Measurements from ENCODE around the gene PNKP.

PNKP gene

DNA sequence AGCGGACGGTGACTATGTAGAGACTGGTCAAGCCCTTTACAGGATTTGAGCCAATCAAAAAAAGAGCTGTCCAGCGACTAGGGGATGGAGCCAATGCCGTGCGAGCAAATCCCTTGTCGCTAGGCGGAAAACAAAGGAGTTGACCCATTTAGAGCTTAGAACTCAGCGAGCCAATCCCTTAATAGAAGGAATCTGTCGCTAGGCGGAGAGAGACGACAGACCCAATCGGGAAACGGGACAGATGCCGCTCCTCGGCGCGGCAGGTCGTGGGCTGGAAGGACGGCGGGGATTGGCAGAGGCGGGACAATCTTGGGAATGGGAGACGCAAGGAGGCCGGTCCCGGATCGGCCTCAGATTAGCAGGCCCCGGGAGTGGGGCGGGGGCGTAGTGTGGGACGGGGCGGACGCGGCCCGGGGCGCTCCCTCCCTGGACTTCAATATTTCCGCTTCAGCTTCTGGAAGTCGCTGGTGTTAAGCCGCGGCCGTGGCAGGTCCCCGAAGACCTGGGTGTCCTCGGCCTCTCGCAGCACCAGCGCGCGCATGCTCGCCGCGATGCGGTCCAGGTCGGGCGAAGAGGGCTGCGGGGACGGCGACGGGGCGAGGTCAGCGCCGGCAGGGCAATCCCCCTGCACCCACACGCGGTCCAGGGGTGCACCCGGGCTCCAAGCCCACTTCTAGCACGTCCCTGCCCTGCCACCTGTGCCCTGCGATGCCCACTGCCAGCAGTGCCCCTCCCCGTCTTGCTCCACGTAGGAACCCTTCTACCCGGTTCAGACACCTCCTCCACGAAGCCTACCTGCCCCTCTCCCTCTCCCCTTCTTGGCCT lies 2.3 kb upstream of the PNKP start (continued):
- no peak for TF ChIP-seq ZNF654 (tag by site-specific recombination; IDR thresholded peaks at IDR 0.05; ENCODE audit: low read depth)
- TF ChIP-seq ZBTB1 (tag by site-specific recombination; IDR thresholded peaks at IDR 0.05) = no peak
- no peak for TF ChIP-seq ZSCAN16 (tag by site-specific recombination; IDR thresholded peaks at IDR 0.05)
- peak; percentile 94 for TF ChIP-seq ZFHX2 (tag by site-specific recombination; conservative IDR thresholded peaks at IDR 0.05)
- TF ChIP-seq, protein P1, sequence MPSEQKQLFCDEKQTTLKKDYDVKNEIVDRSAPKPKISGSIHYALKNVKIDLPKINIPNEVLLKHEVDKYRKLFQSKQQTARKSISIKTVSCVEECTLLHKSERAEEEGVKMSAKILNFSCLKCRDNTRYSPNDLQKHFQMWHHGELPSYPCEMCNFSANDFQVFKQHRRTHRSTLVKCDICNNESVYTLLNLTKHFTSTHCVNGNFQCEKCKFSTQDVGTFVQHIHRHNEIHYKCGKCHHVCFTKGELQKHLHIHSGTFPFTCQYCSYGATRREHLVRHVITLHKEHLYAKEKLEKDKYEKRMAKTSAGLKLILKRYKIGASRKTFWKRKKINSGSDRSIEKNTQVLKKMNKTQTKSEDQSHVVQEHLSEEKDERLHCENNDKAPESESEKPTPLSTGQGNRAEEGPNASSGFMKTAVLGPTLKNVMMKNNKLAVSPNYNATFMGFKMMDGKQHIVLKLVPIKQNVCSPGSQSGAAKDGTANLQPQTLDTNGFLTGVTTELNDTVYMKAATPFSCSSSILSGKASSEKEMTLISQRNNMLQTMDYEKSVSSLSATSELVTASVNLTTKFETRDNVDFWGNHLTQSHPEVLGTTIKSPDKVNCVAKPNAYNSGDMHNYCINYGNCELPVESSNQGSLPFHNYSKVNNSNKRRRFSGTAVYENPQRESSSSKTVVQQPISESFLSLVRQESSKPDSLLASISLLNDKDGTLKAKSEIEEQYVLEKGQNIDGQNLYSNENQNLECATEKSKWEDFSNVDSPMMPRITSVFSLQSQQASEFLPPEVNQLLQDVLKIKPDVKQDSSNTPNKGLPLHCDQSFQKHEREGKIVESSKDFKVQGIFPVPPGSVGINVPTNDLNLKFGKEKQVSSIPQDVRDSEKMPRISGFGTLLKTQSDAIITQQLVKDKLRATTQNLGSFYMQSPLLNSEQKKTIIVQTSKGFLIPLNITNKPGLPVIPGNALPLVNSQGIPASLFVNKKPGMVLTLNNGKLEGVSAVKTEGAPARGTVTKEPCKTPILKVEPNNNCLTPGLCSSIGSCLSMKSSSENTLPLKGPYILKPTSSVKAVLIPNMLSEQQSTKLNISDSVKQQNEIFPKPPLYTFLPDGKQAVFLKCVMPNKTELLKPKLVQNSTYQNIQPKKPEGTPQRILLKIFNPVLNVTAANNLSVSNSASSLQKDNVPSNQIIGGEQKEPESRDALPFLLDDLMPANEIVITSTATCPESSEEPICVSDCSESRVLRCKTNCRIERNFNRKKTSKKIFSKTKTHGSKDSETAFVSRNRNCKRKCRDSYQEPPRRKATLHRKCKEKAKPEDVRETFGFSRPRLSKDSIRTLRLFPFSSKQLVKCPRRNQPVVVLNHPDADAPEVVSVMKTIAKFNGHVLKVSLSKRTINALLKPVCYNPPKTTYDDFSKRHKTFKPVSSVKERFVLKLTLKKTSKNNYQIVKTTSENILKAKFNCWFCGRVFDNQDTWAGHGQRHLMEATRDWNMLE (tag by site-specific recombination; conservative IDR thresholded peaks at IDR 0.05; ENCODE audit: low read depth) = no peak
- TF ChIP-seq, protein P2, sequence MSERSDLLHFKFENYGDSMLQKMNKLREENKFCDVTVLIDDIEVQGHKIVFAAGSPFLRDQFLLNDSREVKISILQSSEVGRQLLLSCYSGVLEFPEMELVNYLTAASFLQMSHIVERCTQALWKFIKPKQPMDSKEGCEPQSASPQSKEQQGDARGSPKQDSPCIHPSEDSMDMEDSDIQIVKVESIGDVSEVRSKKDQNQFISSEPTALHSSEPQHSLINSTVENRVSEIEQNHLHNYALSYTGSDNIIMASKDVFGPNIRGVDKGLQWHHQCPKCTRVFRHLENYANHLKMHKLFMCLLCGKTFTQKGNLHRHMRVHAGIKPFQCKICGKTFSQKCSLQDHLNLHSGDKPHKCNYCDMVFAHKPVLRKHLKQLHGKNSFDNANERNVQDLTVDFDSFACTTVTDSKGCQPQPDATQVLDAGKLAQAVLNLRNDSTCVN (tag by site-specific recombination; optimal IDR thresholded peaks at IDR 0.05) = peak; percentile 74
- no peak for TF ChIP-seq ZIC2 (tag by site-specific recombination; IDR thresholded peaks at IDR 0.05)
- TF ChIP-seq ZXDB (tag by site-specific recombination; IDR thresholded peaks at IDR 0.05) = peak; percentile 49
- no peak for TF ChIP-seq ZNF394 (tag by site-specific recombination; IDR thresholded peaks at IDR 0.05; ENCODE audit: borderline replicate concordance)
- TF ChIP-seq KLF9 (tag by site-specific recombination; IDR thresholded peaks at IDR 0.05; ENCODE audit: low read depth) = peak; percentile 65; the same call in 1 of the 2 replicates
- TF ChIP-seq, protein P3, sequence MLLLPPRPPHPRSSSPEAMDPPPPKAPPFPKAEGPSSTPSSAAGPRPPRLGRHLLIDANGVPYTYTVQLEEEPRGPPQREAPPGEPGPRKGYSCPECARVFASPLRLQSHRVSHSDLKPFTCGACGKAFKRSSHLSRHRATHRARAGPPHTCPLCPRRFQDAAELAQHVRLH (tag by site-specific recombination; IDR thresholded peaks at IDR 0.05) = peak; percentile 94
- no peak for TF ChIP-seq ZNF571 (tag by site-specific recombination; IDR thresholded peaks at IDR 0.05)
- peak; percentile 45; the same call in 1 of the 2 replicates for TF ChIP-seq ZNF561 (tag by site-specific recombination; IDR thresholded peaks at IDR 0.05; ENCODE audit: borderline replicate concordance)
- no peak for TF ChIP-seq HOXA7 (CRISPR knock-in tag; IDR thresholded peaks at IDR 0.05; ENCODE audit: borderline replicate concordance)
- TF ChIP-seq GLIS2 (tag by site-specific recombination; IDR thresholded peaks at IDR 0.05) = no peak; the same call in 1 of the 2 replicates
- TF ChIP-seq, protein P4, sequence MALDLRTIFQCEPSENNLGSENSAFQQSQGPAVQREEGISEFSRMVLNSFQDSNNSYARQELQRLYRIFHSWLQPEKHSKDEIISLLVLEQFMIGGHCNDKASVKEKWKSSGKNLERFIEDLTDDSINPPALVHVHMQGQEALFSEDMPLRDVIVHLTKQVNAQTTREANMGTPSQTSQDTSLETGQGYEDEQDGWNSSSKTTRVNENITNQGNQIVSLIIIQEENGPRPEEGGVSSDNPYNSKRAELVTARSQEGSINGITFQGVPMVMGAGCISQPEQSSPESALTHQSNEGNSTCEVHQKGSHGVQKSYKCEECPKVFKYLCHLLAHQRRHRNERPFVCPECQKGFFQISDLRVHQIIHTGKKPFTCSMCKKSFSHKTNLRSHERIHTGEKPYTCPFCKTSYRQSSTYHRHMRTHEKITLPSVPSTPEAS (tag by site-specific recombination; IDR thresholded peaks at IDR 0.05) = 0 out of 2 replicates have a peak, but pooled peaks have one; percentile 9
- TF ChIP-seq EGR2 (tag by site-specific recombination; IDR thresholded peaks at IDR 0.05; ENCODE audit: low read depth) = peak; percentile 87
- 0 out of 2 replicates have a peak, but pooled peaks have one; percentile 14 for TF ChIP-seq KLF16 (tag by site-specific recombination; IDR thresholded peaks at IDR 0.05)
- no peak for TF ChIP-seq ZNF354C (tag by site-specific recombination; IDR thresholded peaks at IDR 0.05; ENCODE audit: borderline replicate concordance, low read depth)
- no peak for TF ChIP-seq ZNF416 (tag by site-specific recombination; IDR thresholded peaks at IDR 0.05)
- TF ChIP-seq ZNF37A (tag by site-specific recombination; IDR thresholded peaks at IDR 0.05) = no peak
- peak; percentile 79 for TF ChIP-seq KLF10 (tag by site-specific recombination; IDR thresholded peaks at IDR 0.05)
- no peak for TF ChIP-seq ZNF626 (tag by site-specific recombination; IDR thresholded peaks at IDR 0.05)
- peak; percentile 98 for TF ChIP-seq IKZF3 (tag by site-specific recombination; IDR thresholded peaks at IDR 0.05)
- peak; percentile 58; the same call in 1 of the 2 replicates for TF ChIP-seq ZNF777 (tag by site-specific recombination; IDR thresholded peaks at IDR 0.05; ENCODE audit: borderline replicate concordance)
- 0 out of 2 replicates have a peak, but pooled peaks have one; percentile 27 for TF ChIP-seq OVOL3 (tag by site-specific recombination; IDR thresholded peaks at IDR 0.05)
- peak; percentile 53 for TF ChIP-seq SP7 (tag by site-specific recombination; IDR thresholded peaks at IDR 0.05)
- TF ChIP-seq ZNF664 (tag by site-specific recombination; IDR thresholded peaks at IDR 0.05) = no peak
- no peak for TF ChIP-seq ZNF624 (tag by site-specific recombination; IDR thresholded peaks at IDR 0.05)
- peak; percentile 24; the same call in 1 of the 2 replicates for TF ChIP-seq ZNF391 (tag by site-specific recombination; IDR thresholded peaks at IDR 0.05; ENCODE audit: borderline replicate concordance, low read depth)
- peak; percentile 67 for TF ChIP-seq ZNF335 (tag by site-specific recombination; conservative IDR thresholded peaks at IDR 0.05)
- peak; percentile 65; the same call in 1 of the 2 replicates for TF ChIP-seq ZNF501 (tag by site-specific recombination; IDR thresholded peaks at IDR 0.05)
- TF ChIP-seq ZNF600 (tag by site-specific recombination; IDR thresholded peaks at IDR 0.05) = 0 out of 2 replicates have a peak, but pooled peaks have one; percentile 51
- TF ChIP-seq ZFP3 (tag by site-specific recombination; IDR thresholded peaks at IDR 0.05; ENCODE audit: low read depth) = no peak

Measured in HEK293 (cell line).